AG04450 (cell line): ENCODE results near the gene C4orf50. TPM values are rescaled to one million over a fixed set of nuclear protein-coding genes. Genes with fewer than 3 reads are reported as not detected.

Experiments
- CTCF ChIA-PET: fragments of 300-600, 350-600 bp; formaldehyde crosslinking; extraction: SDS; loops from one replicate; lab custom pipeline; 2022; ENCODE audit warnings: antibody characterized with exemption, inconsistent platforms; lab: Charles Lee
- POLR2A ChIA-PET: fragments of 350-600 bp; formaldehyde crosslinking; extraction: SDS; loops from one replicate; lab custom pipeline; 2021; ENCODE audit warnings: antibody characterized with exemption, inconsistent platforms; lab: Yijun Ruan, JAX
- DNase-seq: peaks from one replicate; pipeline ENCODE4 v3.0.0-alpha.2; 2011; ENCODE audit warnings: low read depth, low spot score
- H3K27ac ChIP-seq: one replicate; pipeline ENCODE4 v1.5.1; 2012; ENCODE audit warnings: low read depth, low read length, control low read depth
- H3K27me3 ChIP-seq: one replicate; pipeline ENCODE4 v1.6.0; 2012; ENCODE audit warnings: low read length; ENCODE audit not compliant: control insufficient read depth, insufficient read depth
- H3K4me3 ChIP-seq: 2 replicates; pipeline ENCODE4 v1.5.1; 2011; ENCODE audit warnings: mild to moderate bottlenecking, low read depth, low read length, control low read depth
- H3K9me3 ChIP-seq: 2 replicates; pipeline ENCODE4 v1.5.1; 2012; ENCODE audit warnings: low read length; ENCODE audit not compliant: control insufficient read depth, insufficient read depth
- polyA plus RNA-seq: library from polyadenylated mRNA; depleted of rRNA; stranded (reverse); fragments of >200 nt; gene quantifications from 2 replicates; pipeline ENCODE4 v1.2.3, GENCODE V29; 2011
- TF ChIP-seq, protein P1 (sequence below): IDR thresholded peaks from 2 replicates; pipeline ENCODE4 v1.5.1; 2011; ENCODE audit warnings: low read depth, low read length, control low read depth, inconsistent platforms

Gene C4orf50
- polyA plus RNA-seq, 1 experiment = not detected

- Histone ChIP-seq H3K9me3 (peaks cover 4% of the 10 kb centered on the region; the same call in 1 of the 2 replicates), H3K27me3 (no peaks in the 10 kb centered on the region), H3K4me3 (no peak overlapping the region), H3K27ac (no peak overlapping the region)
- ChIA-PET CTCF (no interaction called here), POLR2A (no interaction called here)
- DNase-seq = no peak
- TF ChIP-seq, protein P1, sequence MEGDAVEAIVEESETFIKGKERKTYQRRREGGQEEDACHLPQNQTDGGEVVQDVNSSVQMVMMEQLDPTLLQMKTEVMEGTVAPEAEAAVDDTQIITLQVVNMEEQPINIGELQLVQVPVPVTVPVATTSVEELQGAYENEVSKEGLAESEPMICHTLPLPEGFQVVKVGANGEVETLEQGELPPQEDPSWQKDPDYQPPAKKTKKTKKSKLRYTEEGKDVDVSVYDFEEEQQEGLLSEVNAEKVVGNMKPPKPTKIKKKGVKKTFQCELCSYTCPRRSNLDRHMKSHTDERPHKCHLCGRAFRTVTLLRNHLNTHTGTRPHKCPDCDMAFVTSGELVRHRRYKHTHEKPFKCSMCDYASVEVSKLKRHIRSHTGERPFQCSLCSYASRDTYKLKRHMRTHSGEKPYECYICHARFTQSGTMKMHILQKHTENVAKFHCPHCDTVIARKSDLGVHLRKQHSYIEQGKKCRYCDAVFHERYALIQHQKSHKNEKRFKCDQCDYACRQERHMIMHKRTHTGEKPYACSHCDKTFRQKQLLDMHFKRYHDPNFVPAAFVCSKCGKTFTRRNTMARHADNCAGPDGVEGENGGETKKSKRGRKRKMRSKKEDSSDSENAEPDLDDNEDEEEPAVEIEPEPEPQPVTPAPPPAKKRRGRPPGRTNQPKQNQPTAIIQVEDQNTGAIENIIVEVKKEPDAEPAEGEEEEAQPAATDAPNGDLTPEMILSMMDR = no peak
These were observed 15.8 kb downstream of the C4orf50 start for GRCh38 chr4:6002492-6002833.

DNA sequence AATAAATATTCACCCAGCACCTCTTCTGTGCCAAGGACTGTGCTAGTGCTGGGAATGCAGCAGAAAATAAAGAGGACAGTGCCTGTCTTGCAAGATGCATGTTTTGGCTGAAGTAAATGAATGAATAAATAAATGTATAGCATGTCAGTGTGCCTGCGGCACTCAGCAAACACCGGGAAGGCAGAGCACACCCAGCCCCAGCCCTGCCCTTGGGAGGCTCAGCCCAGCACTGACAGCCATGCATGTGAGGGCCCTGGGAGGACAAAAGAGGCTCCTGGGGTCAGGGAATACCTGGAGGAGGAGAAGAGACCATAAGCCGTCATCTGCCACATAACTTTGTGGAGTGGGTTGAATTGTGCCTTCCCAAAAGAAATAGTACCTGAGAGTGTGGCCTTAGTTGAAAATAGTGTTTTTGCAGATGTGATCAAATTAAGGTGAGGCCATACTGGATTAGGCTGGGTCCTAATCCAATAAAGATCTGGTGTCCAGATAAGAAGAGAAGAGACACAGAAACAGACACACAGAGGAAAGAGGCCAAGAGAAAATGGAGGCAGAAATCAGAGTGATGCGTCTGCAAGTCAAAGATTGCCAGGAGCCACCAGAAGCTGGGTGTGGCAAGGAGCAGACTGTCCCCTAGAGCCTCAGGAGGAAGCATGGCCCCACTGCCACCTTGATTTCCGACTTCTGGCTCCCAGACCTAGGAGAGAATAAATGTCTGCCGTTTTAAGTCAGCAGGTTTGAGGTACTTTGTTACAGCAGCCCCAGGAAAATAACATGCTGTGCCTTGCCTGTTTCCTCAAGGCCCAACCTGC is 16.3 kb downstream of the C4orf50 start:
- CTCF ChIA-PET = no interaction called here
- peaks cover 4% of the 10 kb centered on the region; the same call in 1 of the 2 replicates for H3K9me3 ChIP-seq
- TF ChIP-seq, protein P1 = no peak
- H3K27ac ChIP-seq = no peak overlapping the region
- H3K4me3 ChIP-seq = no peak overlapping the region
- H3K27me3 ChIP-seq = no peaks in the 10 kb centered on the region
- POLR2A ChIA-PET = no interaction called here
- no peak for DNase-seq

GRCh38 chr4:5999830-6000365 is 18.3 kb downstream of the C4orf50 start:
- ChIA-PET CTCF (interaction anchor here (1.0 to 4.1 kb wide), 4 partner anchors 13 to 1006 kb away, joined by 4 to 35 read pairs (median 22); partner anchors contain the start of gene C4orf50), POLR2A (no interaction called here)
- no peak for DNase-seq
- Histone ChIP-seq H3K27me3 (peaks cover 3% of the 10 kb centered on the region), H3K9me3 (peaks cover 4% of the 10 kb centered on the region; the same call in 1 of the 2 replicates), H3K4me3 (no peak overlapping the region), H3K27ac (no peak overlapping the region)
- TF ChIP-seq, protein P1 = no peak

DNA sequence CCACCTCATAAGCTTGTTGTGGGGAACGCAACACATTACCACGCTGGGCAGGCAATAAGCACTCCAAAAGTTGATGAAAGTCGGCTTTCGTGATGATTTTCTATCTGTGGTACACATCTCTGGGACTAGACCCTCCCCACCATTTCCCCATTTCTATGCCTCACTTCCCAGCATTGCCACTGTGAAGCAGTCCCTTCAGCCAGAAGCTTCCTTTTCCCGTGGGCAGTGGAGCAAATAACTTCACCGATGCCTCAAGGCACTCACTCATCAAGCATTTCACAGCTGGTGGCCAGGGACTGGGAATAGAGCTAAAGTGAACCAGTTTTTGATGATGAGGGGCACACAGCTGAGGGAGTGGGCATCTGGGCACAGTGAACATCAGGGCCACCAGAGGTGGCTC is 18.9 kb downstream of the C4orf50 start:
- Histone ChIP-seq H3K27me3 (peaks cover 3% of the 10 kb centered on the region), H3K4me3 (no peak overlapping the region), H3K27ac (no peak overlapping the region), H3K9me3 (peaks cover 4% of the 10 kb centered on the region; the same call in 1 of the 2 replicates)
- ChIA-PET CTCF (interaction anchor here (1.0 to 4.1 kb wide), 5 partner anchors 13 to 1005 kb away, joined by 3 to 35 read pairs (median 22); partner anchors contain the start of gene C4orf50), POLR2A (no interaction called here)
- TF ChIP-seq, protein P1 = no peak
- no peak for DNase-seq
